Natural killer cell (primary cell): ENCODE results near the gene TCFL5. TPM values are rescaled to one million over a fixed set of nuclear protein-coding genes. Genes with fewer than 3 reads are reported as not detected.
A peak's percentile ranks its signal among the peaks of the same experiment; 100 is the strongest.

Source experiments
- ATAC-seq, 3 donors: fragments of 150-1000 bp in 2 of 3; fragments of 200-7000 bp in 1 of 3; cut with Tn5 transposase; 1 replicate in 1 of 3; 2 replicates in 2 of 3; pipeline ENCODE4 v1.10.0; 2021; ENCODE audit warnings: mild to moderate bottlenecking in 2 of 3, moderate library complexity in 2 of 3
- DNase-seq, 2 donors: peaks; one replicate each; pipeline versions ENCODE4 v3.0.0 to v3.0.0-alpha.2; 2013 to 2021; ENCODE audit warnings: mixed read lengths in 1 of 2
- H3K27ac ChIP-seq: one replicate; pipeline ENCODE4 v1.5.1; 2013; ENCODE audit warnings: mild to moderate bottlenecking, low read length
- H3K27me3 ChIP-seq: one replicate; pipeline ENCODE4 v1.6.1; 2013; ENCODE audit warnings: low read length; ENCODE audit not compliant: control insufficient read depth, insufficient read depth
- H3K36me3 ChIP-seq: one replicate; pipeline ENCODE4 v1.6.1; 2013; ENCODE audit warnings: low read length; ENCODE audit not compliant: control insufficient read depth, insufficient read depth
- H3K4me1 ChIP-seq: one replicate; pipeline ENCODE4 v1.6.1; 2013; ENCODE audit warnings: low read length; ENCODE audit not compliant: control insufficient read depth, insufficient read depth
- H3K4me3 ChIP-seq: one replicate; pipeline ENCODE4 v1.5.1; 2013; ENCODE audit warnings: low read length
- H3K9me3 ChIP-seq: one replicate; pipeline ENCODE4 v1.6.1; 2013; ENCODE audit warnings: low read length; ENCODE audit not compliant: control insufficient read depth, insufficient read depth
- H3K27ac Mint-ChIP-seq, 2 donors: one replicate each; pipeline ENCODE4 v1.8.0; 2022; ENCODE audit warnings: mild to moderate bottlenecking in 2 of 2, mixed read lengths in 2 of 2, moderate library complexity in 1 of 2
- H3K27me3 Mint-ChIP-seq, 2 donors: one replicate each; pipeline ENCODE4 v1.8.0; 2022; ENCODE audit warnings: low read depth in 2 of 2, mixed read lengths in 2 of 2
- H3K36me3 Mint-ChIP-seq: one replicate; pipeline ENCODE4 v1.8.0; 2022; ENCODE audit warnings: mixed read lengths
- H3K4me1 Mint-ChIP-seq, 2 donors: one replicate each; pipeline ENCODE4 v1.8.0; 2022; ENCODE audit warnings: mixed read lengths in 2 of 2
- H3K4me3 Mint-ChIP-seq: one replicate; pipeline ENCODE4 v1.8.0; 2022; ENCODE audit warnings: mild to moderate bottlenecking, moderate library complexity, mixed read lengths
- H3K9me3 Mint-ChIP-seq, 2 donors: one replicate each; pipeline ENCODE4 v1.8.0; 2022; ENCODE audit warnings: mixed read lengths in 2 of 2
- WGBS: methylation state at CpG from one replicate; pipeline ENCODE4 v1.1.7; 2013; ENCODE audit warnings: missing lambda C conversion rate; ENCODE audit not compliant: insufficient coverage; 5-methylcytosine and 5-hydroxymethylcytosine counted together
- intact Hi-C: fragments of 100-400 bp; cut with micrococcal nuclease; formaldehyde crosslinking; loops from one replicate; pipeline ENCODE4 v1.14.2; 2022
- total RNA-seq, 4 donors: library from RNA; stranded (reverse); fragments of 120-200 nt in 1 of 4; gene quantifications; one replicate each; pipeline versions ENCODE4 v1.2.3 to v1.2.4, GENCODE V29; 2013 to 2022
- TF ChIP-seq, protein P1 (sequence below): fragments of 200-600 bp; IDR thresholded peaks from one replicate; pipeline ENCODE4 v1.8.0; 2022; ENCODE audit warnings: antibody characterized with exemption

TCFL5 gene
- total RNA-seq, 3 donors from 2014 or later (not counting 1 experiment from before 2014, with no cell fraction given): 5.1 to 8.0 (median 6.4) TPM

DNA sequence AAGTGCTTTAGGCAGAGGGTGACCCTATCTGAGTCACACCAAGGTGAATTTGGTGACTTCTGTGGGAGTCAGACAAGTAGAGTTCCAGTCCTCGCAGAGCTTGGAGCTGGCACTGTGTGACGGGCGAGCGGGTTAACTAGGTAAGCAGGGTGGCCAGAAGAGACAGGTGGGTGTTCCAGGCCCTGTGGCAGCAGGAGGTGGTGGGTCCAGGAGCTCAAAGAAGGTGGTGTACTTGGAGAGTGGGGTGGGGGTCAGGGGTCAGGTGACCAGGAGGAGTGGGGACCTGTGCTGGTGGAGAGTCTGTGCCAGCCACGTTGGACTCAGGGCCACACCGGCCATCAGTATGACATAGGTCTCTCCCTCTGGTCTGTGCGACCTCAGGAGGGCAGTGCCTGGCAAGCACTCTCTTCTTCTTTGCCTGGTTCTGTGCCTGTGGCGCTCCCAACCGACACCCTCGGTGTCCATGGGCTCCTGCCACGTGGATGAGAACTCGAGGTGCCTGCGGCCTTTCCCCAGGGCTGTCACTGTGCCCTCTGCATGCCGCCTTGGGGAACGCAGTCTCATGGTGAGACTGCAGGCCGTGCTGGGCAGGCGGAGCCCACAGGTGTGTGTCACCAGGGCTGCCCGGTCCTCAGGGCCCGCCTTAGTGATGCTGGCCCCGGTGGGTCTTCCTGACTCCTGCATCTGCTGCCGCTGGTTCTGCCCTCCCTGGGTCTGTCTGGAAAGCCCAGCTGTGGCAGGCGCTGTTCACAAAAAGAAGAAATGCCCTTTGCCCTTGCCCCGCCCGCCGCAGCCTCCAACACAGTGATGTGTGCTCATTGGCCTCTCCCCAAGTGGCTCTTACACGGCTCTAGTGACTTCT lies 63.7 kb downstream of the TCFL5 start:
- H3K4me1 Mint-ChIP-seq: peaks cover 21 to 57% of the 10 kb centered on the region in 2 donors
- H3K4me3 ChIP-seq: no peak overlapping the region
- peaks cover 36% of the 10 kb centered on the region for H3K4me1 ChIP-seq
- H3K27me3 Mint-ChIP-seq: no peaks in the 10 kb centered on the region
- TF ChIP-seq, protein P1, sequence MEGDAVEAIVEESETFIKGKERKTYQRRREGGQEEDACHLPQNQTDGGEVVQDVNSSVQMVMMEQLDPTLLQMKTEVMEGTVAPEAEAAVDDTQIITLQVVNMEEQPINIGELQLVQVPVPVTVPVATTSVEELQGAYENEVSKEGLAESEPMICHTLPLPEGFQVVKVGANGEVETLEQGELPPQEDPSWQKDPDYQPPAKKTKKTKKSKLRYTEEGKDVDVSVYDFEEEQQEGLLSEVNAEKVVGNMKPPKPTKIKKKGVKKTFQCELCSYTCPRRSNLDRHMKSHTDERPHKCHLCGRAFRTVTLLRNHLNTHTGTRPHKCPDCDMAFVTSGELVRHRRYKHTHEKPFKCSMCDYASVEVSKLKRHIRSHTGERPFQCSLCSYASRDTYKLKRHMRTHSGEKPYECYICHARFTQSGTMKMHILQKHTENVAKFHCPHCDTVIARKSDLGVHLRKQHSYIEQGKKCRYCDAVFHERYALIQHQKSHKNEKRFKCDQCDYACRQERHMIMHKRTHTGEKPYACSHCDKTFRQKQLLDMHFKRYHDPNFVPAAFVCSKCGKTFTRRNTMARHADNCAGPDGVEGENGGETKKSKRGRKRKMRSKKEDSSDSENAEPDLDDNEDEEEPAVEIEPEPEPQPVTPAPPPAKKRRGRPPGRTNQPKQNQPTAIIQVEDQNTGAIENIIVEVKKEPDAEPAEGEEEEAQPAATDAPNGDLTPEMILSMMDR: no peak
- peak overlapping the region; percentile 73 for H3K4me3 Mint-ChIP-seq
- no peaks in the 10 kb centered on the region for H3K36me3 Mint-ChIP-seq
- intact Hi-C loops: no loop called here
- H3K27ac Mint-ChIP-seq: peak overlapping the region; percentile 54 to 81
- H3K9me3 Mint-ChIP-seq: no peaks in the 10 kb centered on the region
- ATAC-seq: no peak
- H3K36me3 ChIP-seq: peaks cover 28% of the 10 kb centered on the region
- H3K27me3 ChIP-seq: no peaks in the 10 kb centered on the region
- no peak overlapping the region for H3K27ac ChIP-seq
- no peaks in the 10 kb centered on the region for H3K9me3 ChIP-seq
- WGBS: 93% methylated on average over 26 of the region's 26 CpGs
- DNase-seq: no peak

DNA sequence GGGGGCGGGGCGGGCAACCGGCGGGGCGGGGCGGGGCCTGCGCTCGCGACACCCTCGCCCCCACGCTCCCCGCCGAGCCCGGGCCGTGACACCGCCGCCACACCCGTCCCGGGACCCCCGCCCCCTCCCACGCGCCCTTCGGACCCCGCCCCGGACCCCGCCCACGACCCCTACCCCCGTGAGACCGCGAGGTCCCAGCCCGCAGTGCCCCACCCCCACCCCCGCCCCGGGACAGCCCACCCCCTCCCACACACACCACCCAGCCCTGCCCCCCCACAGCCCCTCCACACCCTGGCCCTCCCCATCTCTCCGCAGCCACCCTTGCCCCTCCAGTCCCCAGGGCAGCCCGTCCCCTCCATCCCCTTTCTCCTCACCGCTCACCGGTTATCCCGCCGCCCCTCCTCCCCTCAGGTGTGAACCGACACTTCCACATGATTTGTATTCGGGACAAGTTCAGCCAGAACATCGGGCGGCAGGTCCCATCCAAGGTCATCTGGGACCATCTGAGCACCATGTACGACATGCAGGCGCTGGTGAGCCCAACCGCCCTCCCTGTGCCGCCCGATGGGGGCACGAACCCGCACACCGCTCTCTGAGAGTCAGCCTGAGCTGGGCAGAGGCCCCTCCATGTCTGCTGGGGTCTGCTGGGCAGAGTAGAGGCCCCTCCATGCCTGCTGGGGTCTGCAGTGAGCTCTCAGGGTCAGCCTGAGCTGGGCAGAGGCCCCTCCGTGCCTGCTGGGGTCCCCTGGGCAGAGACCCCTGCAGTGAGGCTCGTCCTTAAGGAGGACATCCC lies 64.7 kb downstream of the TCFL5 start:
- Mint-ChIP-seq H3K4me1 (peaks cover 21 to 60% of the 10 kb centered on the region in 2 donors), H3K27ac (peak overlapping the region; percentile 38 to 81), H3K36me3 (no peaks in the 10 kb centered on the region), H3K27me3 (no peaks in the 10 kb centered on the region), H3K9me3 (no peaks in the 10 kb centered on the region), H3K4me3 (peak overlapping the region; percentile 73)
- peaks cover 28% of the 10 kb centered on the region for H3K36me3 ChIP-seq
- peaks cover 36% of the 10 kb centered on the region for H3K4me1 ChIP-seq
- 33% methylated on average over 40 of the region's 53 CpGs for WGBS
- DNase-seq (peak in 1 of 2 donors; percentile 32), ATAC-seq (no peak)
- H3K27me3 ChIP-seq: no peaks in the 10 kb centered on the region
- peak overlapping the region; percentile 23 for H3K4me3 ChIP-seq
- intact Hi-C loops: no loop called here
- TF ChIP-seq, protein P1: no peak
- H3K9me3 ChIP-seq: no peaks in the 10 kb centered on the region
- no peak overlapping the region for H3K27ac ChIP-seq

DNA sequence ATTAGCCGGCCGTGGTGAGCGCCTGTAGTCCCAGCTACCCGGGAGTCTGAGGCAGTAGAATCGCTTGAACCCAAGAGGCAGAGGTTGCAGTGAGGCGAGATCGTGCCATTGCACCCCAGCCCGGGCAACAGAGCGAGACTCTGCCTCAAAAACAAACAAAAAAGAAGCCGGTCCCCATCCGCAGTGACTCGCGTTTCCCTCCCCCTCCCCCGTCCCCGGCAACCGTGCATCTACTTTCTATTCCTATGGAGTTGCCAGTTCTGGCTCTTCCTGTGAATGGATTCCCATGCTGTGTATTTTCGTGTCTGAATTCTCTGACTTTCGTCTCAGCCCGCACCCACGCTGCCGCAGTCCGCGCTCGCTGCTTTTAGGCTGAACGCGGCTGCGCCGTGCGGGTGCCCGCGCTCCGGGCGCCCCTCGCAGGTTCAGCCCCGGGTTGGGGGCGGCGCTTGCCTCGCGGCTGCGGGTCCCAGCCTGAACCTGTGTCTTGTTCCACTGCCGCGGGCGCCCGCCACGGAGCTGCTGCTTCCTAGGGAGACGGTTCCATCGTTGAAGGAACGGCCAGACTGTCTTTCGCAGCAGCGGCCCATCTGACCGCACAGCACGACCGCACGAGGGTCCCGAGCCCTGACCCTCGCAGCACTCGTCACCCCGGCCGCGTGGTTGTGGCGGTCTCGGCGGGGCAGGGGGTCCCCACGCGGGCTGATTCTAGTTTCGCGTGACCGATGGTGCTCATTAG lies 66.4 kb downstream of the TCFL5 start:
- peak overlapping the region; percentile 81 for H3K4me3 ChIP-seq
- WGBS: under 1% methylated on average over 68 of the region's 68 CpGs
- H3K27me3 ChIP-seq: no peaks in the 10 kb centered on the region
- H3K36me3 Mint-ChIP-seq: no peaks in the 10 kb centered on the region
- ATAC-seq (peak in 1 of 3 donors; percentile 4), DNase-seq (peak; percentile 52 to 81)
- TF ChIP-seq, protein P1: no peak
- H3K36me3 ChIP-seq: peaks cover 21% of the 10 kb centered on the region
- peaks cover 27 to 67% of the 10 kb centered on the region in 2 donors for H3K4me1 Mint-ChIP-seq
- no peaks in the 10 kb centered on the region for H3K27me3 Mint-ChIP-seq
- H3K27ac ChIP-seq: peak overlapping the region; percentile 85
- peak overlapping the region; percentile 93 to 95 for H3K27ac Mint-ChIP-seq
- H3K9me3 Mint-ChIP-seq: no peaks in the 10 kb centered on the region
- intact Hi-C loops: loop anchor here (2.0 kb wide), 1 partner anchor 68 kb away; no protein-coding TSS in a partner anchor
- no peaks in the 10 kb centered on the region for H3K9me3 ChIP-seq
- peaks cover 39% of the 10 kb centered on the region for H3K4me1 ChIP-seq
- H3K4me3 Mint-ChIP-seq: peak overlapping the region; percentile 92
